H1 (cell line): ENCODE results near the gene TNFAIP2. TPM values are rescaled to one million over a fixed set of nuclear protein-coding genes. Genes with fewer than 3 reads are reported as not detected.

ENCODE experiments used
- CTCF ChIA-PET: fragments of 300-600 bp; sonication (Branson Sonifier 250); formaldehyde crosslinking; loops from one replicate; lab custom pipeline; 2021; ENCODE audit not compliant: partially characterized antibody; lab: Charles Lee
- POLR2A ChIA-PET: fragments of 300-600 bp; sonication (Branson Sonifier 250); formaldehyde crosslinking; loops from one replicate; lab custom pipeline; 2021; ENCODE audit warnings: inconsistent platforms; ENCODE audit not compliant: partially characterized antibody; lab: Charles Lee
- DNase-seq, 2 experiments: peaks; one replicate each; pipeline versions ENCODE4 v3.0.0 to v3.0.0-alpha.2; 2010 to 2022; ENCODE audit warnings: low spot score in 2 of 2, low read depth in 1 of 2, mixed read lengths in 1 of 2
- FAIRE-seq: peaks from 2 replicates; lab custom pipeline; 2011; peaks lifted over from hg19 to GRCh38; lab: Jason Lieb, UNC
- H2AFZ ChIP-seq: 2 replicates; pipeline ENCODE4 v1.8.1; 2012; ENCODE audit warnings: low read length, inconsistent platforms
- H2AK5ac ChIP-seq: 2 replicates; pipeline ENCODE4 v1.6.1; 2013; ENCODE audit warnings: low read depth, low read length
- H2BK120ac ChIP-seq: replicated peaks from 2 replicates; pipeline ENCODE3; 2013; ENCODE audit warnings: low read depth, low read length, inconsistent platforms
- H2BK12ac ChIP-seq: 2 replicates; pipeline ENCODE4 v1.6.1; 2013; ENCODE audit warnings: low read depth, low read length
- H2BK15ac ChIP-seq: 2 replicates; pipeline ENCODE4 v1.6.1; 2013; ENCODE audit warnings: low read length
- H2BK20ac ChIP-seq: 2 replicates; pipeline ENCODE4 v1.6.1; 2013; ENCODE audit warnings: low read length
- H2BK5ac ChIP-seq: 2 replicates; pipeline ENCODE4 v1.6.1; 2013; ENCODE audit warnings: low read depth, low read length
- H3K14ac ChIP-seq: 2 replicates; pipeline ENCODE4 v1.6.1; 2013; ENCODE audit warnings: inconsistent platforms; ENCODE audit not compliant: insufficient read length
- H3K18ac ChIP-seq: 2 replicates; pipeline ENCODE4 v1.6.1; 2013; ENCODE audit warnings: low read length; ENCODE audit errors: extremely low read depth
- H3K23ac ChIP-seq: 2 replicates; pipeline ENCODE4 v1.6.1; 2013; ENCODE audit warnings: inconsistent platforms; ENCODE audit not compliant: insufficient read length
- H3K23me2 ChIP-seq: 2 replicates; pipeline ENCODE4 v1.6.1; 2013; ENCODE audit warnings: low read depth, low read length
- H3K27ac ChIP-seq: 2 replicates; pipeline ENCODE4 v1.6.1; 2011; ENCODE audit warnings: low read depth, low read length, inconsistent platforms
- H3K27me3 ChIP-seq, 4 experiments: replicated peaks in 1 of 4; 1 replicate in 1 of 4; 2 replicates in 3 of 4; pipeline versions ENCODE4 v1.6.1 to v1.8.1; 2011 to 2013; ENCODE audit warnings: low read length in 3 of 4, mild to moderate bottlenecking in 3 of 4, inconsistent platforms in 2 of 4, mixed read lengths in 2 of 4, moderate library complexity in 1 of 4; ENCODE audit not compliant: control insufficient read depth in 3 of 4, insufficient read depth in 3 of 4; ENCODE audit errors: extremely low read depth in 1 of 4
- H3K36me3 ChIP-seq, 4 experiments: 2 replicates each; pipeline versions ENCODE4 v1.6.1 to v1.8.1; 2011 to 2013; ENCODE audit warnings: mild to moderate bottlenecking in 4 of 4, low read length in 3 of 4, moderate library complexity in 2 of 4, control low read depth in 1 of 4, inconsistent platforms in 1 of 4; ENCODE audit not compliant: insufficient read depth in 4 of 4, control insufficient read depth in 2 of 4
- H3K4ac ChIP-seq: replicated peaks from 2 replicates; pipeline ENCODE3; 2013; ENCODE audit warnings: low read length, low read depth, mixed read lengths, inconsistent platforms; ENCODE audit not compliant: insufficient read length
- H3K4me1 ChIP-seq, 4 experiments: replicated peaks in 1 of 4; 1 replicate in 1 of 4; 2 replicates in 3 of 4; pipeline versions ENCODE4 v1.6.1 to v1.8.1; 2011 to 2013; ENCODE audit warnings: low read length in 3 of 4, inconsistent platforms in 2 of 4, mixed read lengths in 1 of 4; ENCODE audit not compliant: insufficient read depth in 4 of 4, control insufficient read depth in 3 of 4
- H3K4me2 ChIP-seq, 2 experiments: 2 replicates each; pipeline versions ENCODE4 v1.6.1 to v1.8.1; 2011 to 2013; ENCODE audit warnings: low read depth in 2 of 2, low read length in 2 of 2, control low read depth in 1 of 2, inconsistent platforms in 1 of 2, mild to moderate bottlenecking in 1 of 2; ENCODE audit not compliant: insufficient read depth in 1 of 2
- H3K4me3 ChIP-seq, 4 experiments: fragments of 200-600, 300-600 bp in 1 of 4; sonication (generic), shearing (Covaris generic), sonication (Bioruptor Twin) in 1 of 4; 2 replicates each; pipeline versions ENCODE4 v1.5.1 to v1.8.1; 2011 to 2016; ENCODE audit warnings: low read length in 4 of 4, low read depth in 3 of 4, control low read depth in 2 of 4, inconsistent platforms in 2 of 4, mild to moderate bottlenecking in 2 of 4, mixed read lengths in 1 of 4, moderate library complexity in 1 of 4; ENCODE audit not compliant: insufficient read depth in 2 of 4; ENCODE audit errors: extremely low read depth in 1 of 4
- H3K56ac ChIP-seq: replicated peaks from 2 replicates; pipeline ENCODE3; 2013; ENCODE audit warnings: low read depth, mild to moderate bottlenecking, mixed read lengths, low read length, inconsistent platforms; ENCODE audit not compliant: insufficient read length
- H3K79me1 ChIP-seq: 2 replicates; pipeline ENCODE4 v1.6.1; 2013; ENCODE audit warnings: low read depth, low read length, control low read depth
- H3K79me2 ChIP-seq, 2 experiments: 2 replicates each; pipeline versions ENCODE4 v1.6.1 to v1.8.1; 2012 to 2013; ENCODE audit warnings: low read length in 2 of 2, mild to moderate bottlenecking in 2 of 2, inconsistent platforms in 1 of 2; ENCODE audit not compliant: insufficient read depth in 2 of 2, control insufficient read depth in 1 of 2
- H3K9ac ChIP-seq, 4 experiments: replicated peaks in 1 of 4; 1 replicate in 1 of 4; 2 replicates in 3 of 4; pipeline versions ENCODE4 v1.6.1 to v1.8.1; 2011 to 2013; ENCODE audit warnings: low read depth in 3 of 4, low read length in 3 of 4, control low read depth in 2 of 4, mild to moderate bottlenecking in 2 of 4, moderate library complexity in 2 of 4, inconsistent platforms in 1 of 4; ENCODE audit errors: extremely low read depth in 1 of 4
- H3K9me3 ChIP-seq, 2 experiments: 2 replicates each; pipeline versions ENCODE4 v1.6.1 to v1.8.1; 2012 to 2013; ENCODE audit warnings: mild to moderate bottlenecking in 2 of 2, moderate library complexity in 2 of 2, control low read depth in 1 of 2, inconsistent platforms in 1 of 2, low read depth in 1 of 2, low read length in 1 of 2, mixed read lengths in 1 of 2; ENCODE audit not compliant: insufficient read depth in 2 of 2
- H4K20me1 ChIP-seq, 2 experiments: replicated peaks in 1 of 2; 2 replicates each; pipeline versions ENCODE3 to v1.8.1; 2011 to 2013; ENCODE audit warnings: inconsistent platforms in 2 of 2, low read length in 2 of 2, mild to moderate bottlenecking in 1 of 2; ENCODE audit not compliant: insufficient read depth in 2 of 2, control insufficient read depth in 1 of 2
- H4K5ac ChIP-seq: 2 replicates; pipeline ENCODE4 v1.6.1; 2013; ENCODE audit warnings: low read length, low read depth, mixed read lengths, inconsistent platforms; ENCODE audit not compliant: insufficient read length
- H4K8ac ChIP-seq: 2 replicates; pipeline ENCODE4 v1.8.0; 2013; ENCODE audit warnings: mild to moderate bottlenecking, moderate library complexity, low read length, inconsistent platforms; ENCODE audit not compliant: insufficient read depth; ENCODE audit errors: extremely low read depth
- H4K91ac ChIP-seq: replicated peaks from 2 replicates; pipeline ENCODE3; 2013; ENCODE audit warnings: low read length, mixed read lengths, inconsistent platforms; ENCODE audit not compliant: insufficient read length
- GABPA ChIP-seq: IDR thresholded peaks from 2 replicates; pipeline ENCODE4 v1.6.1; 2011; ENCODE audit warnings: mild to moderate bottlenecking, low read length, moderate library complexity, borderline replicate concordance; ENCODE audit not compliant: insufficient read depth
- KDM5A ChIP-seq: fragments of 200-600 bp; IDR thresholded peaks from 2 replicates; pipeline ENCODE4 v1.7.1; 2012; ENCODE audit warnings: mild to moderate bottlenecking, low read length, inconsistent platforms, mixed read lengths
- POLR2A ChIP-seq, 2 experiments: IDR thresholded peaks; 1 replicate in 1 of 2; 2 replicates in 1 of 2; pipeline ENCODE4 v1.6.1; 2011; ENCODE audit warnings: low read depth in 2 of 2, low read length in 2 of 2, mild to moderate bottlenecking in 2 of 2; ENCODE audit errors: control extremely low read depth in 1 of 2
- SIN3A ChIP-seq, 2 experiments: IDR thresholded peaks in 1 of 2; conservative IDR thresholded peaks in 1 of 2; 2 replicates each; pipeline ENCODE4 v1.6.1; 2011 to 2012; ENCODE audit warnings: low read length in 2 of 2, improper control_type of control experiment in 1 of 2, low read depth in 1 of 2, mild to moderate bottlenecking in 1 of 2
- USF2 ChIP-seq: IDR thresholded peaks from 2 replicates; pipeline ENCODE4 v1.6.1; 2011; ENCODE audit warnings: low read length, improper control_type of control experiment
- WGBS, 2 experiments: shearing (Covaris generic) in 1 of 2; methylation state at CpG; one replicate each; pipeline versions ENCODE4 v1.1.6 to v1.1.7; 2013 to 2015; ENCODE audit warnings: low lambda C conversion rate in 2 of 2, mixed read lengths in 2 of 2, inconsistent platforms in 1 of 2, low coverage in 1 of 2, missing lambda C conversion rate in 1 of 2; ENCODE audit not compliant: insufficient replicate concordance in 2 of 2, insufficient coverage in 1 of 2, insufficient read length in 1 of 2; ENCODE audit errors: extremely low coverage in 1 of 2, missing lambda C conversion rate in 1 of 2; 5-methylcytosine and 5-hydroxymethylcytosine counted together
- polyA plus RNA-seq, 7 experiments: library from polyadenylated mRNA; depleted of rRNA in 3 of 7; stranded (reverse) in 5 of 7; unstranded in 2 of 7; fragments of >200 nt in 5 of 7; fragments of 200-250 nt in 2 of 7; gene quantifications; 1 replicate in 5 of 7; 2 replicates in 1 of 7; 4 replicates in 1 of 7; pipeline versions ENCODE4 v1.2.1 to v1.2.3, GENCODE V29; 2011 to 2013; ENCODE audit warnings: missing spikeins in 2 of 7, mixed read lengths in 2 of 7
- total RNA-seq: library from RNA; stranded (reverse); fragmentation: NEBNext Ultra II Directional; extraction: Animal tissue kit (Norgen Biotek cat#: 25700); gene quantifications from 2 replicates; pipeline ENCODE4 v1.2.1, GENCODE V29; 2021

The TNFAIP2 gene
- total and polyA plus RNA-seq, 2 of the 8 experiments (the other 6 are each of a cell fraction or from before 2014, with no cell fraction given), result 28.3 to 34.5 TPM

- Histone ChIP-seq H2BK120ac (no peak overlapping the region), H2BK5ac (no peak overlapping the region), H3K9ac (no peak overlapping the region), H4K91ac (no peak overlapping the region), H3K9me3 (no peaks in the 10 kb centered on the region), H3K4me3 (no peak overlapping the region), H4K5ac (no peak overlapping the region), H4K20me1 (peaks cover 4 to 13% of the 10 kb centered on the region in 2 experiments), H3K4ac (no peak overlapping the region), H3K79me1 (no peaks in the 10 kb centered on the region), H3K18ac (no peak overlapping the region), H3K27me3 (peaks cover 0 to 18% (median 16%) of the 10 kb centered on the region in 4 experiments; a peak in 6 of 7 replicates), H3K23ac (no peak overlapping the region), H3K4me1 (peaks cover 0 to 12% (median 7%) of the 10 kb centered on the region in 4 experiments; a peak in 4 of 7 replicates), H3K79me2 (no peaks in the 10 kb centered on the region), H3K14ac (no peak overlapping the region), H2BK12ac (no peak overlapping the region), H3K27ac (no peak overlapping the region), H3K56ac (no peak overlapping the region), H3K23me2 (peaks cover 6% of the 10 kb centered on the region; the same call in 1 of the 2 replicates), H2AFZ (no peak overlapping the region), H2BK15ac (no peak overlapping the region), H4K8ac (no peak overlapping the region), H3K36me3 (peaks cover 3 to 14% (median 7%) of the 10 kb centered on the region in 4 experiments; a peak in 6 of 8 replicates), H2BK20ac (no peak overlapping the region), H3K4me2 (no peak overlapping the region), H2AK5ac (no peak overlapping the region)
- DNase-seq, result no peak
- 94% methylated on average over 8 of the region's 8 CpGs; no CpG with 5 or more reads in 1 of the 2 experiments for WGBS, 2 experiments
- ChIA-PET CTCF (interaction anchor here (0.8 to 18.4 kb wide), 8 partner anchors 10 to 161 kb away, joined by 3 to 276 read pairs (median 6); no protein-coding TSS in a partner anchor), POLR2A (interaction anchor here (1.2 to 1.6 kb wide), 2 partner anchors 25 to 26 kb away, joined by 3 read pairs; no protein-coding TSS in a partner anchor)
- no peak for FAIRE-seq
- TF ChIP-seq POLR2A (IDR thresholded peaks at IDR 0.05; ENCODE audit: control extremely low read depth in 1 of 2, low read depth in 2 of 2, low read length in 2 of 2) (no peak), USF2 (no peak), SIN3A (conservative IDR thresholded peaks at IDR 0.05 in 1 of 2, IDR thresholded peaks at IDR 0.05 in 1 of 2; ENCODE audit: low read depth in 1 of 2, low read length in 2 of 2) (no peak), KDM5A (no peak), GABPA (no peak)
Measured at GRCh38 chr14:103130965-103131364, 7.7 kb downstream of the TNFAIP2 start.
